PC-3 (cell line): Measurements from ENCODE around the gene SRRT. TPM values are rescaled to one million over a fixed set of nuclear protein-coding genes. Genes with fewer than 3 reads are reported as not detected.
A peak's percentile ranks its signal among the peaks of the same experiment; 100 is the strongest.

Experiments used
- ATAC-seq: fragments of 200-7000 bp; cut with Tn5 transposase; 2 replicates; pipeline ENCODE4 v1.9.1; 2020; ENCODE audit warnings: mild to moderate bottlenecking, moderate library complexity
- BruUV-seq: library from RNA; stranded (reverse); fragments of 400-500 nt; replicated peaks from 2 replicates; lab custom pipeline; 2021; lab: Mats Ljungman, UMichigan
- CTCF ChIA-PET: fragments of 300-600 bp; sonication (Branson Sonifier 250); formaldehyde crosslinking; loops from one replicate; lab custom pipeline; 2022; ENCODE audit warnings: antibody characterized with exemption; lab: Charles Lee
- POLR2A ChIA-PET: fragments of 300-600 bp; sonication (Branson Sonifier 250); formaldehyde crosslinking; loops from one replicate; lab custom pipeline; 2022; ENCODE audit warnings: antibody characterized with exemption; ENCODE audit not compliant: unreplicated experiment; lab: Charles Lee
- DNase-seq: peaks from one replicate; pipeline ENCODE4 v3.0.0-alpha.2; 2015
- H2AFZ ChIP-seq: fragments of 300-600 bp; sonication (generic); 2 replicates; pipeline ENCODE4 v1.6.0; 2016; ENCODE audit warnings: antibody characterized with exemption, low read length
- H3F3A ChIP-seq: fragments of 300-600 bp; sonication (generic); one replicate; pipeline ENCODE4 v1.6.0; 2017; ENCODE audit warnings: antibody characterized with exemption, low read length, control low read depth, mild to moderate bottlenecking; ENCODE audit not compliant: unreplicated experiment
- H3K27ac ChIP-seq: fragments of 300-600 bp; sonication (generic); 2 replicates; pipeline ENCODE4 v1.5.1; 2016; ENCODE audit warnings: mild to moderate bottlenecking, low read length
- H3K27me3 ChIP-seq: fragments of 300-600 bp; sonication (generic); 2 replicates; pipeline ENCODE4 v1.6.1; 2016; ENCODE audit warnings: low read length, mixed read lengths
- H3K36me3 ChIP-seq: fragments of 300-600 bp; sonication (generic); 2 replicates; pipeline ENCODE4 v1.6.1; 2016; ENCODE audit warnings: low read depth, mixed run types, low read length, mixed read lengths
- H3K4me1 ChIP-seq: fragments of 300-600 bp; sonication (generic); 2 replicates; pipeline ENCODE4 v1.5.1; 2016; ENCODE audit warnings: low read length; ENCODE audit not compliant: insufficient read depth
- H3K4me2 ChIP-seq: fragments of 300-600 bp; sonication (generic); 2 replicates; pipeline ENCODE4 v1.6.0; 2016; ENCODE audit warnings: low read length
- H3K4me3 ChIP-seq: fragments of 300-600 bp; sonication (generic); 2 replicates; pipeline ENCODE4 v1.5.1; 2016; ENCODE audit warnings: mild to moderate bottlenecking, low read length, mixed read lengths
- H3K79me2 ChIP-seq: fragments of 300-600 bp; sonication (generic); 2 replicates; pipeline ENCODE4 v1.6.1; 2017; ENCODE audit warnings: low read length, mixed read lengths
- H3K9ac ChIP-seq: fragments of 300-600 bp; sonication (generic); 2 replicates; pipeline ENCODE4 v1.6.0; 2016; ENCODE audit warnings: mild to moderate bottlenecking, low read length
- H3K9me2 ChIP-seq: fragments of 300-600 bp; sonication (generic); replicated peaks from 2 replicates; pipeline ENCODE4 v1.6.1; 2016; ENCODE audit warnings: mixed run types, low read length, mixed read lengths
- H3K9me3 ChIP-seq: fragments of 300-600 bp; sonication (generic); 2 replicates; pipeline ENCODE4 v1.6.1; 2016; ENCODE audit warnings: low read length, mixed read lengths
- H4K20me1 ChIP-seq: fragments of 300-600 bp; sonication (generic); 2 replicates; pipeline ENCODE4 v1.6.1; 2016; ENCODE audit warnings: low read length, mixed read lengths
- CTCF ChIP-seq: fragments of 300-600 bp; sonication (generic); conservative IDR thresholded peaks from 2 replicates; pipeline ENCODE4 v1.5.1; 2017; ENCODE audit warnings: antibody characterized with exemption, low read depth, mild to moderate bottlenecking, low read length
- EZH2 ChIP-seq: fragments of 300-600 bp; sonication (generic); IDR thresholded peaks from one replicate; pipeline ENCODE4 v1.6.1; 2017; ENCODE audit warnings: antibody characterized with exemption, mild to moderate bottlenecking, low read length; ENCODE audit not compliant: unreplicated experiment
- EZH2phosphoT487 ChIP-seq: fragments of 300-600 bp; sonication (generic); IDR thresholded peaks from 2 replicates; pipeline ENCODE4 v1.6.1; 2018; ENCODE audit warnings: mild to moderate bottlenecking, antibody characterized with exemption, low read length, borderline replicate concordance
- intact Hi-C: fragments of 100-400 bp; cut with micrococcal nuclease; formaldehyde crosslinking; loops from 2 replicates; pipeline ENCODE4 v1.9.0; 2023
- total RNA-seq: library from RNA; depleted of rRNA; stranded (reverse); fragments of >200 nt; gene quantifications from 2 replicates; pipeline ENCODE4 v1.2.3, GENCODE V29; 2014

The SRRT gene
- total RNA-seq, 1 experiment from 2014 or later = 177 TPM

- intact Hi-C loops = no loop called here
- Histone ChIP-seq H3K4me3 (no peak overlapping the region), H2AFZ (no peak overlapping the region), H3K4me2 (no peak overlapping the region), H3F3A (no peaks in the 10 kb centered on the region), H3K27me3 (no peaks in the 10 kb centered on the region), H3K79me2 (peaks cover 5% of the 10 kb centered on the region), H3K36me3 (peaks cover 15% of the 10 kb centered on the region), H4K20me1 (no peaks in the 10 kb centered on the region), H3K9me3 (no peaks in the 10 kb centered on the region), H3K9ac (peak overlapping the region; percentile 64; the same call in 1 of the 2 replicates), H3K27ac (peak overlapping the region; percentile 100), H3K4me1 (peaks cover 34% of the 10 kb centered on the region), H3K9me2 (no peaks in the 10 kb centered on the region)
- ATAC-seq (no peak), DNase-seq (no peak)
- POLR2A ChIA-PET = no interaction called here
- TF ChIP-seq EZH2phosphoT487 = no peak
- no peak for TF ChIP-seq CTCF
- TF ChIP-seq EZH2 = no peak
- CTCF ChIA-PET = no interaction called here
- no TSS peak for BruUV-seq
Measured at GRCh38 chr7:100864263-100864845, 10.5 kb upstream of the SRRT start.

- Histone ChIP-seq H4K20me1 (no peaks in the 10 kb centered on the region), H3K9me2 (no peaks in the 10 kb centered on the region), H2AFZ (peak overlapping the region; percentile 51; the same call in 1 of the 2 replicates), H3K4me3 (peak overlapping the region; percentile 55), H3K9me3 (no peaks in the 10 kb centered on the region), H3K27me3 (no peaks in the 10 kb centered on the region), H3K36me3 (peaks cover 11% of the 10 kb centered on the region), H3K79me2 (peaks cover 5% of the 10 kb centered on the region), H3K9ac (peak overlapping the region; percentile 97), H3K4me1 (peaks cover 34% of the 10 kb centered on the region), H3F3A (no peaks in the 10 kb centered on the region), H3K27ac (peak overlapping the region; percentile 100), H3K4me2 (peak overlapping the region; percentile 82)
- ChIA-PET POLR2A (no interaction called here), CTCF (interaction anchor here (0.5 to 0.6 kb wide), 3 partner anchors 160 to 402 kb away, joined by 3 to 8 read pairs (median 3); no protein-coding TSS in a partner anchor)
- BruUV-seq = no TSS peak
- DNase-seq (peak; percentile 95), ATAC-seq (peak; percentile 81)
- intact Hi-C loops = loop anchor here (1.0 to 5.0 kb wide), 2 partner anchors 12 to 63 kb away; no protein-coding TSS in a partner anchor
- TF ChIP-seq EZH2phosphoT487 (no peak), CTCF (peak; percentile 40; the same call in 1 of the 2 replicates), EZH2 (no peak)
Measured at GRCh38 chr7:100865372-100865911, 9.5 kb upstream of the SRRT start.
